Fibroblast of mammary gland (primary cell): Measurements from ENCODE around the gene ADTRP.

Experiments
- DNase-seq: peaks from one replicate; pipeline ENCODE4 v3.0.0-alpha.2; 2010; ENCODE audit warnings: low read depth
- H3K4me3 ChIP-seq: 2 replicates; pipeline ENCODE4 v1.5.1; 2011; ENCODE audit warnings: low read depth, mild to moderate bottlenecking, low read length, moderate library complexity; ENCODE audit not compliant: control insufficient read depth
- CTCF ChIP-seq: conservative IDR thresholded peaks from 2 replicates; pipeline ENCODE4 v1.5.1; 2011; ENCODE audit warnings: low read depth, low read length, inconsistent platforms; ENCODE audit not compliant: control insufficient read depth, insufficient read depth

The ADTRP gene

DNA sequence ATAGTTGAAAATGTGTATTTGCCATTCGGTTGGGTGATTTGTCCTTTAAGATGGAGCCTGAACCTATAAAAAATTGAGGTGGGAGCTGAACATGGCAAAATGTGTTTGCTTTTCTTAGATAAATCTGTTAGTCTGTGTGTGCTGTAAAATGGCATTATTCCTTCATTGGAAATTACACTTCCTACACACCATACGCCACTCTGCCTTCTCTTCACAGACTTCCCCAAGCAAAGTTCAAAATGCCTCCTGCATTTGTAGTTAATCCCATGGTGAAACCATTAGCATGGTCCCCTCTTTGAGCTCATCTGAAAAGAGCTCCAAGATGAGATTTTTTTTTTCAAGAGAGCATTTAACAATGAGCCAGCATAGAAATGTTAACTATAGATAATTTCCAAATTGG lies 567 bp downstream of the ADTRP start:
- no peak for DNase-seq
- TF ChIP-seq CTCF, result no peak
- no peak overlapping the region for H3K4me3 ChIP-seq

DNA sequence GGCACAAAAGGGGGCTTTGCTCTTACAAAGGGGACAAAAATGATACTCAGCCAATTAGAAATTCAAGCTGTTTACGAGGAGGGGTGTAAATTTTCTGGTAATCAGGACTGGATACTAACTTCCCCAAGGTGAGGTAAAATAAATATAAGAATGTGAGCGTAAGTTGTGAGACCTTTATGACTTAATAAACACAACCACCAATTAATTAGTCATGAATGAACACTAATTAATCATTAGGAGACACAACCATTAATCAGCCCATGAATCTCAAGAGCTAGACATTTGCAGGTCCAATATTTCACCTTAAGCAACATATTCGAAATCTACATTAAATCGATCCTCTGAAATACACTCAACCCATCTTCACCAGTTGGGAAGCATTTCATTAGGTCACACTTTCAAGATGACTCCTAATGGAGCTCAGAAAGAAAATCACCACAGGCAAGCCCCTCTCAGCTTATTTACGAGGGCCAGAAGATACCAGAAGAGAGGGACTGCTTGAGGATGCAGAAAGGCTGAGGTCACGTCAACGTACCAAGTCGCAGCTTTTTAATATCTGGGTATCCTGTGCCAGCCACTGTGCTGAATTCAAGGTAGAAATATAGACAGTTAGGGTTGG lies 2.7 kb downstream of the ADTRP start:
- TF ChIP-seq CTCF, result no peak
- H3K4me3 ChIP-seq, result no peak overlapping the region
- DNase-seq, result no peak

- no peak overlapping the region for H3K4me3 ChIP-seq
- no peak for DNase-seq
- TF ChIP-seq CTCF, result no peak
Observed at GRCh38 chr6:11774426-11774825, 4.2 kb downstream of the ADTRP start.

GRCh38 chr6:11773581-11773980 lies 5.0 kb downstream of the ADTRP start:
- DNase-seq, result no peak
- no peak for TF ChIP-seq CTCF
- H3K4me3 ChIP-seq, result no peak overlapping the region

- DNase-seq, result no peak
- H3K4me3 ChIP-seq, result no peak overlapping the region
- no peak for TF ChIP-seq CTCF
Observed at GRCh38 chr6:11773013-11773412, 5.6 kb downstream of the ADTRP start.

DNA sequence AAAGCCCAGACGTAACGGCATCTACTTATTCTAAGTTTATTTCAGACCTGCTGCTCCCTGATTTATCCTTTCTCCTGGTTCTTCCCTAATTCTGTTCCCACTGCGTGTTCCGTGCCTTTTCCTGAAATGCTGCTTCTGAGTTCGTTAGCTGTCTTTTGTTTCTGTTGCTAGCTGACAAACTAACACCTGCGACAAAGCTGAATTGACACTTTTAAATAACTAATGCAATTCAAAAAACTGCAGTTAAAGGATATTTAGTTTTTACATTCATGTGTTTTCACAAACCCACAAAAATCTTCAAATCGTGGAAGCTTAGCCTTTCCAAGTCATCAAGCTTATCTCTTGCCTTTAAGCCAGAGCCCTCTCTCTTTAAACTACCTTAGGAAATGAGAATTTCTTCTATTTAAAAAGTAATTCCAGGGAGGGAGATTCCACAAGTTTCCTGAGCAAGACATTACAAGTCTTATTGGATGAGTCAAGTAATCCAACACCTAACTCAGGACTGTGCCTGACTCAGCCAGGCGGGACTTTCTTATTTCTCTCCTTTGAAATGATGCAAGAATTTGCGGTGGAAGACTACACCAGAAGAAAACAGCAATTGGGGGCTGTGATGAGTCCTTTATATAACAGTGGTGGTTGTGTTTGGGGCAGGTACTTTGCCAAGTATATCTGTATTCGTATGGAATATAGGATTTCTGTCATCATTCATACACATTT lies 6.3 kb downstream of the ADTRP start:
- DNase-seq, result peak; percentile 97
- no peak for TF ChIP-seq CTCF
- H3K4me3 ChIP-seq, result no peak overlapping the region
